Hepatocyte (in vitro differentiated cells): ENCODE measurements around the gene SLC35E3. TPM values are rescaled to one million over a fixed set of nuclear protein-coding genes. Genes with fewer than 3 reads are reported as not detected.
"Not testable (repeated sequence)": the region's sequence is repeated elsewhere in the genome, so short reads cannot be mapped to it uniquely, and the experiment has no call there.

Experiments
- DNase-seq: peaks from one replicate; pipeline ENCODE4 v3.0.0-alpha.2; 2016; ENCODE audit warnings: low spot score
- H2AFZ ChIP-seq: fragments of 200-600 bp; sonication (generic); 2 replicates; pipeline ENCODE4 v1.6.0; 2016; ENCODE audit warnings: antibody characterized with exemption, mild to moderate bottlenecking
- H3K27ac ChIP-seq: fragments of 200-600 bp; sonication (generic); 2 replicates; pipeline ENCODE4 v1.5.1; 2016; ENCODE audit warnings: mild to moderate bottlenecking
- H3K27me3 ChIP-seq: fragments of 200-600 bp; sonication (generic); 2 replicates; pipeline ENCODE4 v1.6.1; 2016
- H3K36me3 ChIP-seq: fragments of 200-600 bp; sonication (generic); replicated peaks from 2 replicates; pipeline ENCODE4 v1.5.1; 2016; ENCODE audit warnings: low read depth; ENCODE audit not compliant: insufficient read depth
- H3K4me1 ChIP-seq: fragments of 200-600 bp; sonication (generic); 2 replicates; pipeline ENCODE4 v1.5.1; 2016; ENCODE audit warnings: mild to moderate bottlenecking, moderate library complexity; ENCODE audit not compliant: insufficient read depth
- H3K4me2 ChIP-seq: fragments of 200-600 bp; sonication (generic); 2 replicates; pipeline ENCODE4 v1.6.0; 2016
- H3K4me3 ChIP-seq: fragments of 200-600 bp; sonication (generic); 2 replicates; pipeline ENCODE4 v1.5.1; 2016; ENCODE audit warnings: mild to moderate bottlenecking
- H3K79me2 ChIP-seq: fragments of 200-600 bp; sonication (generic); 2 replicates; pipeline ENCODE4 v1.6.0; 2017; ENCODE audit warnings: mild to moderate bottlenecking
- H3K9me2 ChIP-seq: fragments of 200-600 bp; sonication (generic); replicated peaks from 2 replicates; pipeline ENCODE4 v1.6.0; 2017; ENCODE audit warnings: mild to moderate bottlenecking; ENCODE audit not compliant: insufficient read depth
- H3K9me3 ChIP-seq: fragments of 200-600 bp; sonication (generic); 2 replicates; pipeline ENCODE4 v1.5.1; 2016; ENCODE audit warnings: low read depth, mild to moderate bottlenecking
- H4K20me1 ChIP-seq: fragments of 200-600 bp; sonication (generic); 2 replicates; pipeline ENCODE4 v1.6.0; 2016; ENCODE audit warnings: mild to moderate bottlenecking; ENCODE audit not compliant: insufficient read depth, poor library complexity, severe bottlenecking
- EZH2 ChIP-seq: fragments of 200-600 bp; sonication (generic); IDR thresholded peaks from 2 replicates; pipeline ENCODE4 v1.6.1; 2016; ENCODE audit warnings: antibody characterized with exemption, mild to moderate bottlenecking, borderline replicate concordance
- EZH2phosphoT487 ChIP-seq: fragments of 200-600 bp; sonication (generic); IDR thresholded peaks from one replicate; pipeline ENCODE4 v1.6.1; 2018; ENCODE audit warnings: antibody characterized with exemption, mild to moderate bottlenecking, low read depth, moderate library complexity; ENCODE audit not compliant: unreplicated experiment, severe bottlenecking
- WGBS: methylation state at CpG from one replicate; pipeline ENCODE4 v1.1.6; 2016; ENCODE audit warnings: low lambda C conversion rate; ENCODE audit errors: missing lambda C conversion rate; 5-methylcytosine and 5-hydroxymethylcytosine counted together
- polyA plus RNA-seq: library from polyadenylated mRNA; unstranded; fragments of >200 nt; fragmentation: Nextera tagmentation; extraction: Ambion mirVana; gene quantifications from 2 replicates; pipeline ENCODE4 v1.2.1, GENCODE V29; 2016
- total RNA-seq: library from RNA; depleted of rRNA; stranded (reverse); fragments of >200 nt; gene quantifications from 2 replicates; pipeline ENCODE4 v1.2.3, GENCODE V29; 2014
- TF ChIP-seq, protein P1 (sequence below): fragments of 200-600 bp; sonication (generic); IDR thresholded peaks from 2 replicates; pipeline ENCODE4 v1.5.1; 2016; ENCODE audit warnings: antibody characterized with exemption, mild to moderate bottlenecking; ENCODE audit not compliant: poor library complexity

SLC35E3 gene
- total and polyA plus RNA-seq, 2 experiments from 2014 or later: 3.5 to 11.7 TPM

DNA sequence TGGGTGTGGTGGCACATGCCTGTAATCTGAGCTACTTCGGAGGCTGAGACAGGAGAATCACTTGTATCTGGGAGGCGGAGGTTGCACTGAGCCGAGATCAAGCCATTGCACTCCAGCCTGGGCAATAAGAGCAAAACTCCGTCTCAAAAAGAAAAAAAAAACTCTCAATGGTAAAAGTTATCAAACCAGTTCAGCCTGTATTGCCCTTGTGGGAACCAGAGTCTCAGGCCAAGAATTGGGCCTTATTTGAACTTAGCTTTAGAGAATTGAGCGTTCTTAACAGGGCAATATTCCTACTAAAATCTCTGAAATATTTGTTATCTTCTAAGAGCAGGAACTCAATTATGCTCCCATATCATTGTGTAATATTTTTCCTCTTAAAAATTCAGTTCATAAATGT is 54.3 kb downstream of the SLC35E3 start:
- H3K27ac ChIP-seq: no peak overlapping the region
- 62% methylated on average over 5 of the region's 5 CpGs for WGBS

DNA sequence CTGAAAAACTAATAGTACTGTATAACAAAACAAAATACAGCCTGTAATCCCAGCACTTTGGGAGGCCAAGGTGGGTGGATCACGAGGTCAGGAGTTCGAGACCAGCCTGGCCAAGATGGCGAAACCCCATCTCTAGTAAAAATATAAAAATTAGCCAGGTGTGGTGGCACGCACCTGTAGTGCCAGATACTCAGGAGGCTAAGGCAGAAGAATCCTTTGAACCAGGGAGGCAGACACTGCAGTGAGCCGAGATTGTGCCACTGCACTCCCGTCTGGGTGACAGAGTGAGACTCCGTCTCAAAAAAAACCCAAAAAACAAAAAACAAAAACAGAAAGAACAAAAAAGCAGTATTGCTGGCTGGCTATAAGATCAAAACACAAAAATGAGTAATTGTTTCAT is 55.1 kb downstream of the SLC35E3 start:
- H3K79me2 ChIP-seq, H3K4me1 ChIP-seq, H4K20me1 ChIP-seq, H3K27ac ChIP-seq, H3K9me2 ChIP-seq, H3K4me2 ChIP-seq, H3K36me3 ChIP-seq, H2AFZ ChIP-seq, H3K4me3 ChIP-seq, H3K9me3 ChIP-seq, H3K27me3 ChIP-seq, DNase-seq: not testable (repeated sequence)
- 94% methylated on average over 7 of the region's 7 CpGs for WGBS

More for the DNA sequence above, 54.3 kb downstream of the SLC35E3 start:
- no peaks in the 10 kb centered on the region for H4K20me1 ChIP-seq
- H3K4me3 ChIP-seq: no peak overlapping the region
- H3K36me3 ChIP-seq: no peaks in the 10 kb centered on the region
- no peaks in the 10 kb centered on the region for H3K27me3 ChIP-seq
- no peaks in the 10 kb centered on the region for H3K9me2 ChIP-seq
- DNase-seq: no peak
- no peak overlapping the region for H3K4me2 ChIP-seq
- H3K4me1 ChIP-seq: no peaks in the 10 kb centered on the region
- no peaks in the 10 kb centered on the region for H3K79me2 ChIP-seq
- no peaks in the 10 kb centered on the region for H3K9me3 ChIP-seq
- no peak for TF ChIP-seq EZH2
- TF ChIP-seq, protein P1, sequence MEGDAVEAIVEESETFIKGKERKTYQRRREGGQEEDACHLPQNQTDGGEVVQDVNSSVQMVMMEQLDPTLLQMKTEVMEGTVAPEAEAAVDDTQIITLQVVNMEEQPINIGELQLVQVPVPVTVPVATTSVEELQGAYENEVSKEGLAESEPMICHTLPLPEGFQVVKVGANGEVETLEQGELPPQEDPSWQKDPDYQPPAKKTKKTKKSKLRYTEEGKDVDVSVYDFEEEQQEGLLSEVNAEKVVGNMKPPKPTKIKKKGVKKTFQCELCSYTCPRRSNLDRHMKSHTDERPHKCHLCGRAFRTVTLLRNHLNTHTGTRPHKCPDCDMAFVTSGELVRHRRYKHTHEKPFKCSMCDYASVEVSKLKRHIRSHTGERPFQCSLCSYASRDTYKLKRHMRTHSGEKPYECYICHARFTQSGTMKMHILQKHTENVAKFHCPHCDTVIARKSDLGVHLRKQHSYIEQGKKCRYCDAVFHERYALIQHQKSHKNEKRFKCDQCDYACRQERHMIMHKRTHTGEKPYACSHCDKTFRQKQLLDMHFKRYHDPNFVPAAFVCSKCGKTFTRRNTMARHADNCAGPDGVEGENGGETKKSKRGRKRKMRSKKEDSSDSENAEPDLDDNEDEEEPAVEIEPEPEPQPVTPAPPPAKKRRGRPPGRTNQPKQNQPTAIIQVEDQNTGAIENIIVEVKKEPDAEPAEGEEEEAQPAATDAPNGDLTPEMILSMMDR: no peak
- no peak for TF ChIP-seq EZH2phosphoT487
- no peak overlapping the region for H2AFZ ChIP-seq

DNA sequence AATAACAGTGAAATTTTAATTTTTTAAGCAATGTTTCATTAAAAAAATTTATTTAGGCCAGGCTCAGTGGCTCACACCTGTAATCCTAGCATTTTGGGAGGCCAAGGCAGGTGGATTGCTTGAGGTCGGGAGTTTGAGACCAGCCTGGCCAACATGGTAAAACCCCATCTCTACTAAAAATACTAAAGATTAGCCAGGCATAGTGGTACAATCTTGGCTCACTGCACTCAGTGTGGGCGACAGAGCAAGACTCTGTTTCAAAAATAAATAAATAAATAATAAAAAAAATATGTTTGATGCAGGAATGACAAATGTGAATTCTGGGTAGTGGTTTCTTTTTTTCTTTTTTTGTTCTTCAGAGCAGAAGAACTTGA is 56.4 kb downstream of the SLC35E3 start:
- H3K27me3 ChIP-seq, H3K4me3 ChIP-seq, H3K27ac ChIP-seq, H3K79me2 ChIP-seq, H3K9me3 ChIP-seq, H3K36me3 ChIP-seq, DNase-seq, H3K4me1 ChIP-seq, H2AFZ ChIP-seq, H4K20me1 ChIP-seq, H3K9me2 ChIP-seq, H3K4me2 ChIP-seq: not testable (repeated sequence)
- 94% methylated on average over 2 of the region's 2 CpGs for WGBS

DNA sequence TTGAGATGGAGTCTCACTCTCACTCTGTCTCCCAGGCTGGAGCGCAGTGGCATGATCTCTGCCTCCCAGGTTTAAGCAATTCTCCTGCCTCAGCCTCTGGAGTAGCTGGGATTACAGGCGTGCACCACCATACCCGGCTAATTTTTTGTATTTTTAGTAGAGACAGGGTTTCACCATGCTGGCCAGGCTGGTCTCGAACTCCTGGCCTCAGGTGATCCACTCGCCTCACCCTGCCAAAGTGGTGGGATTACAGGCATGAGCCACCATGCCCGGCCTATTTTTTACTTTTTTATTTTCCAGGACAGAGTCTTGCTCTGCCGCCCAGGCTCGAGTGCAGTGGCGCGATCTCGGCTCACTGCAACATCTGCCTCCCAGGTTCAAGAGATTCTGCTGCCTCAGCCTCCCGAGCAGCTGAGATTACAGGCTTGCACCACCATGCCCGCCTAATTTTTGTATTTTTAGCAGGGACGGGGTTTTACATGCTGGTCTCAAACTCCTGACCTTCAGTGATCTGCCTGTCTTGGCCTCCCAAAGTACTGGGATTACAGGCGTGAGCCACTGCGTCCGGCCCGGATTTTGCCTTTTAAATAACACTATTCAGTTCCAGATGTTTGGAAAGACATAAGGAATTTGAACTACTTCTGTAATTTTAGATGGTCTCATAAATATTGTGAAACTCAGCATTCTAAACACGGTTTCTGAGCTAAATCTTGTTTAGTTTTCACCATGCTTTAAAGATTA is 57.1 kb downstream of the SLC35E3 start:
- H3K27ac ChIP-seq: not testable (repeated sequence)

DNA sequence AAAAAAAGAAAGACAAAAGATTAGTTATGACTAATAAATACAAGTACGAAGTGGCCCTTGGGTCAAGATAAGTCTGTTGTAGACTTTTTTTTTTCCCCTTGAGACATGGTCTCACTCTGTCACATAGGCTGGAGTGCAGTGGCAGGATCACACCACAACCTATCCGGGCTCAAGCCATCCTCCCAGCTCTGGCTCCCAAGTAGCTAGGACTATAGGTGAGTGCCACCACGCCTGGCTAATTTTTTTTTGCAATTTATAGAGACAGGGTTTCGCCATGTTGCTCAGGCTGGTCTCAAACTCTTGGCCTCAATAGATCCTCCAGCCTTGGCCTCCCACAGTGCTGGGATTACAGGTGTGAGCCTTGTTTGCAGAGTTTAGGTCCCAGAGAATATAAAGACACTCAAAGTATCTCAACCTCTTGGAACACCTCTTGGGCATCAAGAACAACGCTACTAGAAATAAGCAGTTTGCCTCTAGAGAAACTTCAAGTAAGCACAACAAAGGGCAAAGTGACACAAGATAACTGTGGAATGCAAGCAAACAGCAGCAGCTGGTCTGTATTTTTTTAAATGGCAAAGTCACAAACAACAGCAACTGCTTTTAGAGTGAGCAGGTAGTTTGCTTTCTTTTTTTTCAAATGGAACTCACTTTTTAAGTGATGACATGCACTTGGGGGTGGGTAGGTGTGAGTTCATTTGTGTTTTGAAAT is 58.1 kb downstream of the SLC35E3 start:
- no peak overlapping the region for H3K4me2 ChIP-seq
- no peak for DNase-seq

More for the DNA sequence above, 57.1 kb downstream of the SLC35E3 start:
- 75% methylated on average over 19 of the region's 19 CpGs for WGBS
- H3K4me2 ChIP-seq, H3K4me1 ChIP-seq, DNase-seq, H3K4me3 ChIP-seq, H4K20me1 ChIP-seq, H3K27me3 ChIP-seq, H3K36me3 ChIP-seq, H3K9me2 ChIP-seq, H3K79me2 ChIP-seq, H2AFZ ChIP-seq, H3K9me3 ChIP-seq: not testable (repeated sequence)

More for the DNA sequence above, 58.1 kb downstream of the SLC35E3 start:
- Histone ChIP-seq H3K79me2 (peaks cover under 1% of the 10 kb centered on the region), H3K36me3 (no peaks in the 10 kb centered on the region), H4K20me1 (no peaks in the 10 kb centered on the region), H3K27ac (no peak overlapping the region), H3K27me3 (no peaks in the 10 kb centered on the region), H3K4me1 (peaks cover 4% of the 10 kb centered on the region), H2AFZ (no peak overlapping the region), H3K9me3 (no peaks in the 10 kb centered on the region), H3K4me3 (no peak overlapping the region), H3K9me2 (no peaks in the 10 kb centered on the region)
- WGBS: 85% methylated on average over 5 of the region's 5 CpGs
- TF ChIP-seq EZH2phosphoT487: no peak
- TF ChIP-seq, protein P1: no peak
- TF ChIP-seq EZH2: no peak
